ENCODE measurements around the gene C14orf132. TPM values are rescaled to one million over a fixed set of nuclear protein-coding genes. Genes with fewer than 3 reads are reported as not detected.

C14orf132 gene
- total RNA-seq, 1 experiment from 2014 or later: 2.6 TPM

- DNase-seq (ENCODE audit: low spot score): peak; percentile 63
- in situ Hi-C loops (cut with HindIII; ENCODE audit: low sequenced_read_pairs): no loop called here
Measured at GRCh38 chr14:96077983-96078624, 38.9 kb downstream of the C14orf132 start.

- no peak for DNase-seq (ENCODE audit: low spot score)
- in situ Hi-C loops (cut with HindIII; ENCODE audit: low sequenced_read_pairs): no loop called here
Measured at GRCh38 chr14:96078625-96079016, 39.5 kb downstream of the C14orf132 start.

- in situ Hi-C loops (cut with HindIII; ENCODE audit: low sequenced_read_pairs): no loop called here
- DNase-seq (ENCODE audit: low spot score): peak; percentile 36
Measured at GRCh38 chr14:96079066-96079465, 39.9 kb downstream of the C14orf132 start.

- in situ Hi-C loops (cut with HindIII; ENCODE audit: low sequenced_read_pairs): no loop called here
- DNase-seq (ENCODE audit: low spot score): no peak
Measured at GRCh38 chr14:96080571-96080970, 41.4 kb downstream of the C14orf132 start.

GRCh38 chr14:96081224-96081623 lies 42.1 kb downstream of the C14orf132 start:
- no peak for DNase-seq (ENCODE audit: low spot score)
- in situ Hi-C loops (cut with HindIII; ENCODE audit: low sequenced_read_pairs): no loop called here

GRCh38 chr14:96081767-96082400 lies 42.7 kb downstream of the C14orf132 start:
- in situ Hi-C loops (cut with HindIII; ENCODE audit: low sequenced_read_pairs): no loop called here
- no peak for DNase-seq (ENCODE audit: low spot score)

- peak; percentile 75 for DNase-seq (ENCODE audit: low spot score)
- in situ Hi-C loops (cut with HindIII; ENCODE audit: low sequenced_read_pairs): no loop called here
Measured at GRCh38 chr14:96082420-96083300, 43.5 kb downstream of the C14orf132 start.

GRCh38 chr14:96083667-96084320 lies 44.6 kb downstream of the C14orf132 start:
- DNase-seq (ENCODE audit: low spot score): peak; percentile 97
- in situ Hi-C loops (cut with HindIII; ENCODE audit: low sequenced_read_pairs): no loop called here

- peak; percentile 30 for DNase-seq (ENCODE audit: low spot score)
- in situ Hi-C loops (cut with HindIII; ENCODE audit: low sequenced_read_pairs): no loop called here
Measured at GRCh38 chr14:96084796-96085195, 45.6 kb downstream of the C14orf132 start.

GRCh38 chr14:96085369-96085768 lies 46.2 kb downstream of the C14orf132 start:
- in situ Hi-C loops (cut with HindIII; ENCODE audit: low sequenced_read_pairs): no loop called here

GRCh38 chr14:96086032-96086431 lies 46.9 kb downstream of the C14orf132 start:
- DNase-seq (ENCODE audit: low spot score): peak; percentile 4
- in situ Hi-C loops (cut with HindIII; ENCODE audit: low sequenced_read_pairs): no loop called here

More at GRCh38 chr14:96085369-96085768, 46.2 kb downstream of the C14orf132 start:
- DNase-seq (ENCODE audit: low spot score): no peak

- DNase-seq (ENCODE audit: low spot score): no peak
- in situ Hi-C loops (cut with HindIII; ENCODE audit: low sequenced_read_pairs): no loop called here
Measured at GRCh38 chr14:96086574-96087077, 47.5 kb downstream of the C14orf132 start.

- in situ Hi-C loops (cut with HindIII; ENCODE audit: low sequenced_read_pairs): no loop called here
Measured at GRCh38 chr14:96088074-96088473, 48.9 kb downstream of the C14orf132 start.

GRCh38 chr14:96088481-96088880 lies 49.3 kb downstream of the C14orf132 start:
- in situ Hi-C loops (cut with HindIII; ENCODE audit: low sequenced_read_pairs): no loop called here
- peak; percentile 3 for DNase-seq (ENCODE audit: low spot score)

More at GRCh38 chr14:96088074-96088473, 48.9 kb downstream of the C14orf132 start:
- DNase-seq (ENCODE audit: low spot score): peak; percentile 14

- no peak for DNase-seq (ENCODE audit: low spot score)
- in situ Hi-C loops (cut with HindIII; ENCODE audit: low sequenced_read_pairs): no loop called here
Measured at GRCh38 chr14:96088911-96089310, 49.7 kb downstream of the C14orf132 start.

- no peak for DNase-seq (ENCODE audit: low spot score)
- in situ Hi-C loops (cut with HindIII; ENCODE audit: low sequenced_read_pairs): no loop called here
Measured at GRCh38 chr14:96089401-96089800, 50.2 kb downstream of the C14orf132 start.

GRCh38 chr14:96090441-96091148 lies 51.4 kb downstream of the C14orf132 start:
- in situ Hi-C loops (cut with HindIII; ENCODE audit: low sequenced_read_pairs): no loop called here
- peak; percentile 27 for DNase-seq (ENCODE audit: low spot score)

GRCh38 chr14:96091149-96091693 lies 52.1 kb downstream of the C14orf132 start:
- peak; percentile 83 for DNase-seq (ENCODE audit: low spot score)
- in situ Hi-C loops (cut with HindIII; ENCODE audit: low sequenced_read_pairs): no loop called here
